NCI-H69 (cell line): ENCODE results near the gene ADAT3.

Experiments used
- DNase-seq: peaks from one replicate; lab custom pipeline; 2025; lab: John Stamatoyannopoulos, UW

Gene ADAT3

GRCh38 chr19:1912760-1913505 is 7.7 kb downstream of the ADAT3 start:
- DNase-seq = no peak

GRCh38 chr19:1913781-1914577 is 8.8 kb downstream of the ADAT3 start:
- no peak for DNase-seq

DNA sequence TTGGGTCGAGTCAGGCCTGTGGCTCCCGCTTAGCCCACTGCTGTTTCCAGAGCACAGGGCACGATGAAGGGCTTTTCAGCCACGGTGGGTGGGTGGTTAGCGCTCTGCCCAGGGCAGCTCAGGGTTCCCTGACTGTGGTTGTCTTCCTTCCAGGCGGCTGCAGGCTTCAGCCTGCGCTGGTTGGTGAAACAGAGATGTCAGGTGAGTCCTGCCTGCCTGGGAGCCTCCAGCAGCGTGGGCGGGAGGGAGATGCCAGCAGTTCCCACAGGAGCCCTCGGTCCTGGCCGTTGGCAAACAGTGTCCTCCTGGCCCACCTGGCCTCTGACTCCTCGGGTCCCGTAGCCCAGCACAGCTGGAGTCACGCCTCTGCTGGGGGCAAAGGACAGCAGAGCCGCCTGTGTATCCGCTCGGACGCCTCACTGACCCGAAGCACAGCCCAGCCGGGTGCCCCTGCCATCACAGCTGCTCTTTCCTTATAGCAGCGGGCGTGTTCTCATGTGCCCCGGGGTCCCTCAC is 9.7 kb downstream of the ADAT3 start:
- DNase-seq = no peak

DNA sequence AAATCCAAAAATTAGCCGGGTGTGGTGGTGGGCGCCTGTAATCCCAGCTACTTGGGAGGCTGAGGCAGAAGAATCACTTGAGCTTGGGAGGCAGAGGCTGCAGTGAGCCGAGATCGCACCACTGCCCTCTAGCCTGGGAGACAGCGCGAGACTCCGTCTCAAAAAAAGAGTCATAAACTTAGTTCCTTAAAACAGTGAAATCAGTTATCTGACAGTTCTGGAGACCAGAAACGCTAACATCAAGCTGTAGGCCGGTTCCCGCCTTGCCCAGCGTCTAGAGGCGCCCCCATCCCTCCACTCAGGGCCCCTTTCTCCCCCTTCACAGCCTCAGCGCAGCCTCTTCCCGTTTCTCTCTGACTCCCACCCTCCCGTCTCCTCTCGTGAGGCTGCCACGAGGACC is 11.9 kb downstream of the ADAT3 start:
- no peak for DNase-seq

DNA sequence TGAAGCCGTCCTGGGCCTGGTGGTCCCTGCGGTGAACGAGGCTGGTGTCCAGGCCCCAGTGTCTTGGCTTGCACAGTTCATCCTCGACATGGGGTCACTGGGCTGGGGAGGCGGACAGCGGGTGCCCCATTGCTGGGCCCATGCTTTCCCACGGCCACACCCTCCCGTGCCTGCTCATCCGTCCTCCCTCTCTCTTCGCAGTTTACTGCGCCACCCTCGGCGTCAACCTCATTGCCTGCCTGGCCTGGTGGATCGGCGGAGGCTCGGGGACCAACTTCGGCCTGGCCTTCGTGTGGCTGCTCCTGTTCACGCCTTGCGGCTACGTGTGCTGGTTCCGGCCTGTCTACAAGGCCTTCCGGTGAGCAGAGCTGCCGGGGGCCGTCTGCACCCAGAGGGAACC is 12.7 kb downstream of the ADAT3 start:
- DNase-seq = no peak

DNA sequence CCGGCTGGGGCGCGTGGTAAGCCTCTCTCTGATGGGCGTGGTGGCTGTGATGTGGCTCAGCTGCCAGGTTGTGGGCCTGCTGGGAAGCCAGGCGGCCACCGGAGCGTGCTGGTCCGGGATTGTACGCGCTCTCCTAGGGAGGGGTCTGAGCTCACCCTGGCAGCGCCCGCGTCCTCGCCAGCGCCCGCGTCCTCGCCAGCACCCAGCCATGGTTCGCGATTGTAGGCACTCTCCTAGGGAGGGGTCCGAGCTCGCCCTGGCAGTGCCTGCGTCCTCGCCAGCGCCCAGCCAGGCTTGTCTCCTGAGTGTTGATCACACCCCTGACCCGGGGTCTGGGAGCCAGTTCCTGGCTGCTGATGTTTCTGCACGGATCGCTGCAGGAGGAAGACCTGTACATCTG is 13.8 kb downstream of the ADAT3 start:
- no peak for DNase-seq

DNA sequence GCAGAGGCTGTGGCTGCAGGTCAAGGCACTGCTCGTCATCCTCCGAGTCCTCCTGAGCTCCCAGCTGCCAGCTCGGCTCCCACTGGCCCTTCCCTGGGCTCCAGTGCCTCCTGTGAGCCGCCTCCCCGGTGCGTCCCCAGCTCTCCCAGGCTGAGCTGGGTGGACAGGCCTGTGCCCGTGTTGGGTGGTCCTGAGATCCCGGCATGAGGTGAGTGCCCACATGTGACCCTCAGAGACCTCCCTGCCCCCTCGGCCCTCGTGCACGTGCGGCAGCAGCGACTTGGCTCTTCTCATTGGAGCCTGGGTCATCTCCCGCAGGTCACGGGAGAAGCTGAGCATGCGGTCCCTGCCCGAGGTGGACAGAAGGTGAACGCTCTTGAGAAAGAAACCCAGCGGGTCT is 15.4 kb downstream of the ADAT3 start:
- DNase-seq = no peak

GRCh38 chr19:1921326-1921725 is 16.1 kb downstream of the ADAT3 start:
- DNase-seq = no peak

DNA sequence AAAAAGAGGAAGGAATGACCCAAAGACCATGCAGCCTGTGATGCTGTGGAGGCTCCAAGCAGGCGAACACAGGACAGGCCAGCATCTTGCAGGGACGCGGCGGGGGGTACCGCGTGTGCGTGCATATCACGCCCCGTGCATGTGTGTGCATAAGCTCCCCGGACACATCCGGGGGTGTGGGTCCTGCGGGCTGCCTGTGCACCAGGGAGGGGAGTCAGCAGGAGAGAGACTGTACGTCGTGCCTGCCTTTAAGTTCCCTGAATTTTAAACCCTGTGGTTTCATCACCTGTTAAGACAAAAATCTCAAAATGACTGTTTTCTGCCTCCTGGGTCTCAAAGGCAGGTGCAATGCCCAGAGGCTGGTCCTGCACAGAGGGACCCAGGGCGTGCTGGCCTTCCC is 16.6 kb downstream of the ADAT3 start:
- no peak for DNase-seq

GRCh38 chr19:1922803-1923202 is 17.6 kb downstream of the ADAT3 start:
- DNase-seq = no peak

- DNase-seq = no peak
These were observed 18.1 kb downstream of the ADAT3 start for GRCh38 chr19:1923319-1923718.

- no peak for DNase-seq
These were observed 19.2 kb downstream of the ADAT3 start for GRCh38 chr19:1924320-1924961.

DNA sequence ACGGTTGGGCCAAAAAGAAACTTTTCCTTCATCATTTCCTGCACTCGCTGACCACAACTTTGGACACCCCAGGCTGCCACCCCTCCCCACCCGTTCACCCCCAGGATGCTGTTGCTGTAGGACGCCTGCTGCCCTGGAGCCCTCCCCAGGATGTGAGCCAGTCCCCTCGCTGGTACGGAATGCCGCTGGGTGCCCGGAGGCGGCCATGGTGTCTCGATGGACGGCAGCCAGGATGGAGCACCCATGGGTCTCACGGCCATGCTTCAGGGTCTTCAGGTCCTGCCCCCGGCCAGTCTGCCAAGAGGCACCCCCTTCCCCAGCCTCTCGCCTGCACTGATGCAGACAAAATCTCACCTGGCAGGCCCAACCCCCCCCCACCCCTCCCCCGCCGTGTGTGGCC is 20.3 kb downstream of the ADAT3 start:
- no peak for DNase-seq

DNA sequence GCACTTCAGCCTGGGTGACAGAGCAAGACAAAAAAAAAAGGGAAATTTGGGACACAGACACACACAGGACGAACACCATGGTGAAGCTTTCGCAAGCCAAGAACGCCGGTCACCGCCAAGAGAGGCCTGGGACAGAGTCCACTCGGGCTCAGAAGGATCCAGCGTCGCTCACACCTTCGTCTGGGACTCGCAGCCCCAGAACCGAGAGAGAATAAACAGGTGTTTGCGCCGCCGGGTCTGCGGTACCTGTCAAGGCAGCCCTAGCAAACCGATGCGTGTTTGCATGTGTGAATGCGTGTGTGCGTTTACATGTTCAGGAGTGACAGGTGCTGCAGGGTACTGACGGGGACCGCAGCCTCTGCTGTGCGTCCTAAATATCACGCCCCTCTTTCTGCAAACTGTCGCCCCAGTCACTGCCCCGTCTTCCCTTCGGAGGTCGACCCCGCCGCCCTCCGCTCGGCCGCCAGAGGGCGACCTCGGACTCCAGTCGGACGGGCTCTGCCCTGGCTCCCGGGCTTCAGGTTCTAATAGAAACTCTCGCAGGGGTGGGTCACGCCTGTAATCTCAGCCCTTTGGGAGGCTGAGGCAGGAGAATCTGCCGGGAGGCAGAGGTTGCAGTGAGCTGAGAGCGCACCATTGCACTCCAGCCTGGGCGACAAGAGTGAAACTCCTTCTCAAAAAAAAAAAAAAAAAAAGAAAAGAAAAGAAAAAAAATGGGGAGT is 24.0 kb downstream of the ADAT3 start:
- peak; percentile 87 for DNase-seq

DNA sequence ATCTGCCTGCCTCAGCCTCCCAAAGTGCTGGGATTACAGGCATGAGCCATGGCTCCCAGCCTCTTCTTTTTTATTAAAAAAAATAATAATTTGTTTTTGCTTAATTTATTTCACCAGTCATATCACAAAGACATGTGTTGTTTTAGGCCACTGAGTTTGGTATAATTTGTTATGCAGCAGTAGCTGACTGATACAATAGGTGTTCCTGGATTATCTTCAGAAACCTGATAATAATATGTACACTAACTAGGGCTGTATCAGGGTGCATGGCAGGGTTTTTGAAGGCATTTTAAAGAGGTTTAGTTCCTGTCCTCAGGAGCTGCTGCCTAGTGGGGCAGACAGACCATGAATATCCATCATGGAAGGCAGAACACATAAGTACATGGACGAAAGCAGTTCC is 26.2 kb downstream of the ADAT3 start:
- DNase-seq = no peak

DNA sequence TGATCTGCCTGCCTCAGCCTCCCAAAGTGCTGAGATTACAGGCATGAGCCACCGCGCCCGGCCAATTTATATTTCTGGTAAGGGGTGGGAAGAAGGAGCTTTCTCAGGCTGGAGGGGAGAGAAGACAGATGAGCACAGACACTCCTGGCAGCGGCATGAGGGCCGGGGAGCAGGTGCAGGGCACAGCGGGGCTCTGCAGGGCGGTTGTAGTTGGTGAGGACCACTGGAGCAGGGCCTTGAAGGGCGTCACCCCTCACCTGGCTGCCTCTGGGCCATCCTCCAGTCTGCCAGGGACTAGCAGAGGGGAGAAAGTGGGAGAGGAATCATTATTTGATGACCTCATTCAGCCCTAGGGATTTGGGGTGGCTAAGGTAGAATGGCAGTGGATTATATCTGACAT is 27.2 kb downstream of the ADAT3 start:
- no peak for DNase-seq

GRCh38 chr19:1933244-1933643 is 28.0 kb downstream of the ADAT3 start:
- DNase-seq = no peak

DNA sequence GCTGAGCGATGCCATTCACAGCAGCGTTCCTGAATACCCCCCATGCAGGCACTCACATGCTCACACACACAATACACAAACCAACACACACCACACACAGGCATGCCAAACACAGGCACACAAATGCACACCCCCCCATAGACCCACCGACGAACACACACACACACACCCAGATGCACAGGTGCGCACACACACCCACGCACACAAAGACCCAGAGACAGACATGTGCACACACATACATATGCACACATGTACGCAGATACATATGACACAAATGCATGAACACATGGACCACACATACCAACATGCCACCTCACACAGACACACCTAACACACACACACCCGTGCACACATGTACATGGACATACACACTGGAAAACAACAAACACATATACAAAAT is 28.7 kb downstream of the ADAT3 start:
- no peak for DNase-seq

- no peak for DNase-seq
These were observed 30.4 kb downstream of the ADAT3 start for GRCh38 chr19:1935484-1936208.

- DNase-seq = no peak
These were observed 31.2 kb downstream of the ADAT3 start for GRCh38 chr19:1936430-1936829.

DNA sequence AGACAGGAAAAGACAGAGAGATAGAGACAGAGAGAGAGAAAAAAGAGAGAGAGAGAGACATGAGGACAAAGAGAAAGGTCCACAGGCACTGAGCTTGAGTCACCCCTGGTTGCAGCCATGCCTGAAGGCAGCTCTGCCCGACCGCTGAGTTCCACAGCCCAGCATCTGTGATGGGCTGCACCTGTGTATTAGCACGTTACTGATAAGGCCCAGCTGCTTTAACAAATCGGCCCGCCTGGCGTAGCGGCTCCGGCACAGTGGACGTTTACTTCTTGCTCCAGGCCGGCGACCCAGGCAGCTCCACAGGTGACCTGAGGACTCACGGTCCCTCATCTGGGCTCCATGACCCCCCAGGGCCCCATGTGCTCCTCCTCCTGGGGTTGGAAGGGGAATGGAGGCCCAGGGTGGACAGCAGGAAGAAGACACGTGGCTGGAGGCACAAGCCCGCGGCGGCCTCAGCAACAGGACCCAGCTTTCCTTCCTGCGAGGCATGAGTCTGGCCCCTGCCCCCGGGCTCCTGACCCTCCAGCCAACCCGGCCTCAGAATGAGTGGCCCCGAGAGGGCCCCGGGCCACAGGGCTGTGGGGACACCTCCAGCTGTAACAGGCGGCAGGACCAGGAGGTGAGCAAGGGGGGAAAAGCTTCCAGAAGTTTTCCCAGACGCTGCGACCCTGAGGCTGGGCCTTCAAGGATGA is 31.9 kb downstream of the ADAT3 start:
- DNase-seq = no peak
